Endothelial cell of hepatic sinusoid (primary cell): ENCODE results near the gene TTLL6.

ENCODE experiments used
- in situ Hi-C: cut with HindIII; loops from 2 replicates; pipeline ENCODE4 v1.10.0; 2017; ENCODE audit warnings: low sequenced_read_pairs

TTLL6 gene

DNA sequence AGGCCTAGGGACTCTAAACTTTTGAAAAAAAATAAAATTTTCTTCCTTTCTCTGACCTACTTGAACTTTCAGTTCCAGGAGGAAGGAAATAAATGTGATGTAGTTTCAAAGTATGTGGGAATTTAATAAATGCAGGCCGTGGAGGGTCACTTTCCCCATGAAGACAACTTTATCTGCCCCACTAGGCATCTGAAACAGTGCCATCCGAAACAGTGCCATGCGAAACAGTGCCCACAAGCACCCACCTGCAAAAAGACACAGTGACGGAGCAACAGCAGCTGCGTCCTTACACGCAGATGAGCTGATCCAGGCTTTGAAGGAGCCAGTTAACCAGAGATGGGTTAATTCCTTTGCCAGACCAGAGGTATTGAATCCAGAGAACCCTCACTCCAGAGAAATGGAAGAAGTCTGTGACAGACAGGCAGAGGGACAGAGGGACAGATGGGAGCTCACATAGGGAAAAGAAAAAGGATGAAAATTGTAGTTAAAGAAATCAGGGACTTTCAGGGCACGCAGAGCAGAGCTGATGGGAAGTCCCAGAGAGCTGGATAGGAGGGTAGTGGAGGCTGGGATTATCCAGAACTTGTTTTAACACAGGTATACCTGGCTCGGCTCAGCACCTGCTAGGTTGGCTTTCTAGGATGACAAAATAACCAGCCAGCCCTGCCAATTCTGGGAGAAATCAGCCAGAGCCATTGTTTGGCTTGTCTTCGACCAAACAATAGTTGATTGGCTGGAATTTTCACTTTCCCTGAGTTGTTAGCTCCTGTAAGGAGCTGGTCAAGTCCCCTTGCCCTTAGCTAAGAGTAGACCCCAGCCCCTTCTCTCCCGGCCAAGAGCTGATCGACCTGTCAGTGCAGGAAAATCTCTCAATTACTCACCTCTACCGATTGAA is 71.4 kb downstream of the TTLL6 start:
- in situ Hi-C loops: no loop called here

DNA sequence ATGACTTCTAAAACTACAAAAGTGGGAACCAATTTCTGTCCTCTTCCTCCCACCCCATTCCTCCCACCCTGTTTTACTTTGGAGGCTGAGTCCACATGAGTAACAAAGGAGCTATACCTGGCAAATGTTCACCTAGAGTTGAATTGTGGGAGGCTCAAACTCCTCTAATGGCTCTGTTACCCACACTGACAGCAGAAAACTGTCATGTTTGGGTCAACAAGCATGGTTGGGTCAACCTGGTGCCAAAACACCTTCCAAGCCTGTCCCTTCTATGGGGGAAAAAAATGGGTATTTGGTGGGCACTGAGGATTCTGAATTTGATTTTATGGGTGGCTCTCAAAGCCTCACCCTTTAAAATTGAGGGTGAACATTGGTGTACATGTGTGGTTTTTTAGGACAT is 76.5 kb downstream of the TTLL6 start:
- in situ Hi-C loops: no loop called here

DNA sequence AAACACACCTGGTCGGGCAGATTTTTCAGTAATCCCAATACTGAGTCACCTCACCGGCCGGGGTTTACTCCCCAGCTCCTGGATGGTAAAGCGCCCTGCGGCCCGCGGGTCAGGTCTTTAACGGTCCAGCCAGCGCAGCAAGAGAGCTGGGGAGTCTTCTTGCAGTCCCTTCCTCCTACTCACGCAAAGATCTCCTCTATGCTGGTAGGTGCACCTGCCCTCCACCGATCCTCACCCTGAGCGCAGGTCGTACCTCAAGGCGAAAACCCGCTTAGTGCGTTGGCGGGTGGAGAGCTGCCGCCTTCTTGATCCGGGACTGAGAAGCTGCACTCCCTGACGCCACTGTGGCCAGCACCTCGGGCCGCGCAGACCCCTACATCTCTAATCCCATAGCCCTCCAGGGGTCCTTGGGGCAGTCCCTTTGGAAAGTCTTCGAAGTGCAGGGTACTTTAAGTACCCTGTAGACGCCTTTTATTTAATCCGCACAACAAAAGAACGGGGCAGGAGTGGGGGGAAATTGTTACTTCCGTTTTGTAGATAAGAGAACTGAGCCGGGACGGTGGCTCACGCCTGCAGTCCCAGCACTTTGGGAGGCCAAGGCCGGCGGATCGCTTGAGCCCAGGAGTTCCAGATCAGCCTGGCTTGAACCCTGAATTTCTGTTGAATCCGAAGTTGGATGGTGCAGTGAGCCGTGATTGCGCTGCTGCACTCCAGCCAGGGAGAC is 78.1 kb downstream of the TTLL6 start:
- in situ Hi-C loops: loop anchor here (5.0 kb wide), 2 partner anchors 53 to 97 kb away; no protein-coding TSS in a partner anchor

DNA sequence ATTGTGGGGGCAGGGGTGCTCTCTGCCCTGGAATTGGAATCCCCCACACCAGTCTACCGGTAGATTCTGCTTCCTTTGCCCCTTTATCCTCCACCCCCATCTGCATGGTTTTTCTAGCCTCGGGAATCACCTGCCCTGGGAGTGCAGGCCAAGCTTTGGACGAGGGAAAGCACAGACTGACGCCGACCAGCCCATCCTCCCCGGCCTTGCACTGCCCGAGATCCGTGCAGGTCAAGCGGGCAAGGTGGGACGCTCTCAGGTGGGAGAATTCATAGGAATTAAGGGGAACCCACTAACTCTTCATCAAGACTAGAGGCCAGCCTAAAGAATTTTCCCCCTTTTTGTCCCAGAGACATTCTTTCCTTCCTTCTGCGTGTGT is 78.6 kb downstream of the TTLL6 start:
- in situ Hi-C loops: loop anchor here (5.0 kb wide), 2 partner anchors 54 to 96 kb away; no protein-coding TSS in a partner anchor

DNA sequence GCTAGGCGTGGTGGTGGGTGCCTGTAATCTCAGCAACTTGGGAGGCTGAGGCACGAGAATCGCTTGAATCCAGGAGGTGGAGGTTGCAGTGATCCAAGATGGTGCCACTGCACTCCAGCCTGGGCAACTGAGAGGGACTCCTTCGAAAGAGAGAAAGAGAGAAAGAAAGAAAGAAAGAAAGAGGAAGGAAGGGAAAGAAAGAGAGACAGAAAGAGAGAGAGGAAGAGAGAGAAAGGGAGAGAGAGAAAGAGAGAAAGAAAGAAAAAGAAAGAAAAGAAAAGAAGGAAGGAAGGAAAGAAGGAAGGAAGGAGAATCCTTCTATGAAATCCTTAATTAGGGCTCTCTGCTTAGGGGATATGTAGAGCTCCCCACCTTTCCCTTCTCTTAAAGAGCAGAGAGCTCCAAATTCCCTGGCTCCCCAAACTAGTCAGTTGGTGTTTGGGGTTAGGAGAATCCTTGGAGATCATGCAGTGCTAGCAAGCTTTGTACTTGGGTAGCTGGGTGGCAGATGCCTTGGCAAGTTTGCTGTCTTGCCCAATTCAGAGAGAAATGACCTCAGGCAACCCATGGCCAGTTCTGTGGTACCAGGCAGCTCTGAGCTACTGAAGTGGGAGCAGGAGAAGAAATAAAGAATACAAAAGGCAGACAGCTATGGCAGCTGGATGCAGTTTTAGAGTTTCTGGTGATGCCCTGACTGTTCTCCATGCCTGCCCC is 79.5 kb downstream of the TTLL6 start:
- in situ Hi-C loops: loop anchor here (5.0 kb wide), 2 partner anchors 55 to 95 kb away; no protein-coding TSS in a partner anchor

DNA sequence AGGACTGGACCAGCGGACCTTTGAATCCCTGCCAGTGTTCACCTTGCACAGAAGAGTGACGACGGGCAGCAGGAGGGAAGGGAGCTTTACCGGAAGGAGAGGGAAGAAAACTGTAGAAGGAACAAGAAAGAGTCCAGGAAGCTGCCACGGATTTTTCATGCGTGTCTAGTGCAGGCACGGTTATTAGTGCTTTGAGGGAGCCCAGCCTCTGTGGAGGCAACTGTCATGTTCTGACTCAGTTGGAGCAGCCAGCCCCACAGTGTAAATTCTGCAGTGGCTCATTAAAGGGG is 82.0 kb downstream of the TTLL6 start:
- in situ Hi-C loops: loop anchor here (5.0 kb wide), 2 partner anchors 57 to 93 kb away; no protein-coding TSS in a partner anchor

DNA sequence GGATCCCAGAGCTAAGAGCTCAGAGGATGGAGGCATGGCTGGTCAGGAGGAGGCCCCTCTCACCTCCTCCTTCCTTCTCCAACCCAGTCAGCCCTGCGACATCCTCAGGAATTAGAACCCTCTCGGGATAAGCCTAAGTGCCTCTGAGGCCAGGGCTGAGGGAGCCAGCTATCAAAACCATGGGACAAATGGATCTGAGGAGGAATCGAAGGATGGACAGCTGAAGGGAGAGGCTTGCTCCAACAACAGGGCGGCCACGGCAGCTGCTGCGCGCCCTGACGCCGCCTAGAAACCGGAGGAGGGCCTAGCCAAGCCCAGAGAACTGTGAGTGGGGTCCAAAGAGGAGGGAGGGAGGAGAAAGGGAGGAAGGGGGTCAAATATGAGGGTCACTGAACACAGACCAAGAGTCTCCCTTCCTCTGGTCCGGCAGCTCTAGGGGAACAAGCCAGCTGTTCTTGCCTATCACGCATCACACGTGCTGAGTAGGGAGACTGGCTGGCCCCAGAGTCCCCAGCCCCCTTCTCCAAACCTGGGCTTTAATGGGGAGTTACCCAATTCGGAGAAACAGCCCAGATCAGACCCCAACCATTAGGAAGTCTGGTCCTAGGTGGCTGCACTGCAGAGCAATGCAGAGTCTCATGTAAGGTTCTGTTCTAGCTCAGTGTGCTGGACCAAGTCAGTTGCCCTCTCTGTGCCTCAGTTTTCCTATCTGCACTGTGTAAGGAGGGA is 82.5 kb downstream of the TTLL6 start:
- in situ Hi-C loops: loop anchor here (5.0 kb wide), 2 partner anchors 58 to 92 kb away; no protein-coding TSS in a partner anchor

DNA sequence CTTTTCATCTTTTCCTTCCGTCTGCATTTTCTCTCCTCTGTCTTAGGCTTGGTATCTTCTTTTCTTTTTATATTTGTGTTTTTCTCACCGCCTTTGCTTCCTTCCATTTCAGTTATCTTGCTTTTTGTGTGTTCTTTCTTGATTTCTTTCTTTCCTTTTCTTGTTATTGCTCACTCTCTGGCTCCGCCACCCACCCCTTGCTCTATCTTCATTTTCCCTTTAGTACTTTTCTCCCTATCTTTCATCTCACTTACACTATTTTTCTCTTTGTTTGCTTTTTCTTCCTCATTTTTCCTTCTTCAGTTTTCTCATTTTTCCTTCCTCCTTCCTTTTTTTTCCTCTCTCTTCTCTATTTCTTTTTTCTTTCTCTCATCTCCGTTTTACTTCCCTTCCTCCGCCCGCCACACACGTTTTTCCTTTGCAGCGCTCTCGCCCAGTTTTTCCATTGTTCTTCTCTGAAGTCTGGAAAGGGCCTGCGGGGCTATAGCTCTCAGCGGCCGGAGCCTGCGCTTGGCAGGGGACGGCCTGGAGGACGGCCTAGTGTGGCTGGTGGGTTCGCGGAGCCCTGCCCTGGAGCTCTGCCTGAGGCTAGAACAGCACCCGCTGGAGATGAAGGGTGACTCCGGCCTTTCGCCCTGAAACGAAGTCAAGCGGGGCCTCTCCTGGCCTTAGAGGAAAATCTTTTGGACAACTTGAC is 83.2 kb downstream of the TTLL6 start:
- in situ Hi-C loops: no loop called here

DNA sequence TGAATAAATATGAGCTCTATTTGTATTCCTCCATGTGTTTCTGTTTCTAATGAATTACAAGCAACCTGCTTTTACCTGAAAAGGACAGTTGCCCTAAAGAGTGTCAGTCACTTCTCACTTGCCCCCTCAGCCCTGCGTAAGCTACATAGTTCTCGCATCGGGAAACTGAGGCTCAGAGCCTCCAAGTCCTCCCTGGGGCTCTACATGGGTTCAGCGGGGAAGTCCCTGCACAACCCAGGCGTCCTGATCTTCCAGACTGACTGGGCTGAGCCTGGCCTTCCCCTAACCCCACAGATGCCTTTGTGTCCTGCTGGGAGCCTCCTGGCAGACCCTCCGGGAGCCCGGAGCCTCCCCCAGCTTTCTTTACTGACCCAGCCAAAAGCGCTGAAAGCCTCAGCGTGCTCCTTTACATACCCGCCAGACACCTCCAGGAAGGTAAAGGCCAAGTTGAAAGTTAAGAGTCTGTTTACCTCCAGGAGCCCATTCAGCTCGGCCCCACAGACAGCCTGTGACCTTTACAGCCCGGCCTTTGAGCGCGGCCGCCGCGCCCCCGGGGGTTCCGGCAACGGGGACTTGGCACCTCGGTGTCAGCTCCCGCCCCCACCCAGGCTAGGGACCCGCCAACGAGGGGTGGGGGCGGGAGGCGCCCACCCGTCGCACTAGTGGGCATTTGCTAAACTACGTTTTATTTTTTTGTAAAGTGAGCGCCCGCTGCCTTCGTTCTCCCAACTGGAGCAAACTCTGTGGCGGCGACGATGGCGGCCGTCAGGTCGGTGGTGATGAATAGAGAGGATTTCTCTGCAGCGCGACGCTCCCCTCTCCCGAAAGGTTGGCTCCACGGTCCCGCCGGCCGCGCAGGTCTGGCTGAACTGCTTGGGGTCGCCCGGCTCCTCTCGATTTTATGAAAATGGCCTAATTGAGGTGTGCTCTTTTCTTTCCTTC is 84.1 kb downstream of the TTLL6 start:
- in situ Hi-C loops: no loop called here

DNA sequence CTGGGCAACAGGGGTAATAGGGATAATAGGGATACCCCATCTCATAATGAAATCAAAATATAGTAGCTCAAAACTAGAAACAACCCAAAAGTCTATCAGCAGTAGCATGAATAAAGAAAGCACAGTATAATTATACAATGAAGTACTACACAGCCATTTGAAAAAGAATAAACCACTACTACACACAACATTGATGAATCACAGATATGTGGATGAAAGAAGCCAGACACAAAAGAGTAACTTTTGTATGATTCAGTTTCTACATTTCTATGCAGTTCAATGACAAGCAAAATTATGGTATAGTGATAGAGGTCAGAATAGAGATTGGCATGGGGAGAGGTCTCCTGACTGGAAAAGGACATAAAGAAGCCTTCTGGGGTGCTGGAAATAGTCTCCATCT is 85.7 kb downstream of the TTLL6 start:
- in situ Hi-C loops: no loop called here

DNA sequence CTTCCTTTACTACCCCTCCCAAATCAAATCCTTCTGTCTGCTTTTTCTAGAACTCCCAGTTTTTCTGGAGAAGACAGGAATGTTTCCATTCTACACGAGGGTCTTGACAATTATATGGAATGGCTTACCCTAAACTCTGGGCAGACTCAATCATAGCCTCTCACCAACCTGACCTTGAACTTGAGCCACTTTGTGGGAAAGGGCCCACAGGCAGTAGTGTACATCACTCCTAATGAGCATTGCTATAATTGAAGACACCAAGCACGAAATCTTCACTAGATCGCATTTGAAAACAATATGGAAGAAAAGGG is 86.8 kb downstream of the TTLL6 start:
- in situ Hi-C loops: no loop called here

DNA sequence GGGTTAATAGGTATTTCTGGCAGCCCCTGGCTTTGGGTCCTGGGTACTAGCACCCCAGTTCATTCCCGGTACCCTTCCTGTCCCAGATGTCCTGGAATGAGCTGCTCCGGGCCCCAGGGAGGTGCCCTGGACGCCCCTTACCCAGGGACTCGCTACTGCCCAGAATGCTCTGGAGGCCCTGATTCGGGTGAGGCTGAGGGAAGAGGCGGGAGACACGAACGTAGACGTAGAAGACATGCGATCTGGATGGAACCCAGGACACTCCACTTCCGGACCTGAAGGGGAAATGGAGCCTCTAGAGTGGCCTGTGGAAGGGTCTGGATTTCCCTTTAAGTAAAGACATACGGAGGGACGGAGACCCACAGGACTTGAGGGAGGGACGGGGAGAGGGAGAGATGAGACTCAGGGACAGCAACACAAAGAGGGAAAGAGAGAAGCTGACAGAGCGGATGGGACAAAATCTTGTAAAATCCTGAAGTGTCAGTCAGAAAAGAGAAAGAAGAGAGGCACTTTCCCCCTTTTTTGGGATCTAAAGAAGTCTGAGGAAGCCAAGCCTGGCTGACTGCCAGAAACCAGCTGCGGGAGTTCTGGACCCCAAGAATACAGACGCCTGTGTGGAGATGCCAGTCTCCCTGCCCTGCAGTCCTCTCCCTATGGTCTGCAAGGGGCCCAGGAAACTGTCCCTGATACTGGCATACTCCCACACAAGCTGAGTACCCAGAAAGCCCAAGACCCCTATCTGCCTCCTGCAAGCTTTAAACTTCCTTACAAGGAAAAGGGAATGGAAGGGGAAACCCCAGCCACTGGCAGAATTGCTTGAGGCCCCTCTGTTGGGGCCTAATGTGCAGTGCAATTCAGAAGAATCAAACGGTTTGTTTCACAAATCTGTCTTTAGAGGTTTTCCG is 87.4 kb downstream of the TTLL6 start:
- in situ Hi-C loops: no loop called here

DNA sequence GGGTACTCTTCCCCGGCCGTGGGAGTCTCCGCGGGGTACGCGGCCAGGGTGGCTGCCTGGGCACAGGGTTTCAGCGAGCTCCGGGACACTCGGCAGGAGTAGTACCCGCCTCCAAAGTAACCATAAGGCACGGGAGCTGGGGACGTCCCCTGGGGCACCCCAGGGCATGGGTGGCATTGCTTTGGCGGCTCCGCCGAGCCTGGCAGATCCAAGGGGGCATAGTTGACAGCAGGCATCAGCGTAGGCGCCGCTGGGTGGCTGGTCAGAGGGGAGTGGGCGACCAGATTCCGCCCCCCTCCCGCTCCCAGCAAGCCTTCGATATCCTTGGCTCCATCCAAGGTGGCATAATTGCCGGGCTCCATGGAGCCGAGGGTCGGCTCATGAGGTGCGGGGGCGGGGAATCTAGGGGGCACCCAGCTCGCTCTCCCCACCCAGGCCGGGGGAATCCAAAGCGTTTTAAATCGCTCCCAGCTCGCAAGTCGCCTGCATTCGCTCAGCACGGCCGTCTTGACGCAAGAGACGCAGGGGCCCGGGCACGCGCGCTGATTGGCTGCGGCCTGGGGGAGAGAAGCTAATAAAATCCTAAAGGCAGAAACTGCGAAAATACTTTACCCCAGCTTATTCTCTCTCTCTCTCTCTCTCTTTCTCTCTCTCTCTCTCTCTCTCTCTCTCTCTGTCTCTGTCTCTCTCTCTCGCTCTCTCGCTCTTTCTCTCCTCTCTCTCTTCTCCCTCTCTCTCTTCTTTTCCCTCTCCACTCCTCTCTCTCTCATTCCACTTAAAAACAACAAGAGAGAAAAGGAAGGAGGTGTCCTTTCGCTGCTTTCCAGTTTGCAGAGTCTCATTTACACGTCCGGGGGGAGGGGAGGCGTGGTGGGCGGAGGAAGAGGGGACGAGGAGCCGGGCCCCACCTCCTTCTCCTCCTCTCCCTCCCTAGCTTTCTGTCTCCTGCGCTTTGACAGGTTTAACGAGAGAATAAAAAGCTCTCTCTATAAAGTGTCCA is 88.5 kb downstream of the TTLL6 start, which contains the start of gene HOXB13:
HOXB13 (minus strand) TSS at position 519 of the 1,000 bp plus-strand sequence; CDS start at position 362, 157 bp downstream.
- in situ Hi-C loops: no loop called here

DNA sequence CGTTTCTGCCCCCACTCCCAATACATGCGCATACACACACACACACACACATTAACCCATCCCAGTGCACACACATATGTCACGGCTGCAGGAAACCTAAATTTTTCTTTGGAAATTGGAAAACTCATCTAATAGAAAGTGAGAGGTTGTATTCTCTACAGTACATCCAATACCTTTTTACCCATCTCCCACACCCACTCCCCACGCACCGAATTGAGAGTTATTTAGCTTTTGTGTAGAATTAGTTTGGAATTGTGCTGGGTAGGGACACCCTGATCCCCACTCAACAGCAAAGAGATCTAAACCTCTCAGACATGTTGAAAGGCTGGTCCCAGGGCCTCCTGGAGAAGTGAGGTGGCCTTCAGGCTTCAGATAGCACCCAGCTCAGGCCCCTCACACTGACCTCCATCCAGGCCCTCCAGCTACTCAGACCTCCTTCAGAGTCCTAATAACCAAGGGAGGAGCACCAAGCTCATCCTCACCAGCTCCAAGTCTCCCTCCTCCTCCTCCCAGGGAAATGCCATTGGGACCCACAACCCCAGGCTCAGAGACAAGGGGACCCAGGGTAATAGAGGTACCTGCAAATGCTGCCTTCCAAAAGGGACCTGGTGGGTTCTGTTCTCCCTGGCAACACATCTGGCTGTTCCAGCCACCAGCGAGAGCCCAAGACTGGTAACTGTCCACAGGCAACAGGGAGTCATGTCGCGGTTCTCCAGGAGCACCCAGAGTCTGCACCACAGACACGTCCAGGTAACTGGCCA is 89.4 kb downstream of the TTLL6 start:
- in situ Hi-C loops: no loop called here

DNA sequence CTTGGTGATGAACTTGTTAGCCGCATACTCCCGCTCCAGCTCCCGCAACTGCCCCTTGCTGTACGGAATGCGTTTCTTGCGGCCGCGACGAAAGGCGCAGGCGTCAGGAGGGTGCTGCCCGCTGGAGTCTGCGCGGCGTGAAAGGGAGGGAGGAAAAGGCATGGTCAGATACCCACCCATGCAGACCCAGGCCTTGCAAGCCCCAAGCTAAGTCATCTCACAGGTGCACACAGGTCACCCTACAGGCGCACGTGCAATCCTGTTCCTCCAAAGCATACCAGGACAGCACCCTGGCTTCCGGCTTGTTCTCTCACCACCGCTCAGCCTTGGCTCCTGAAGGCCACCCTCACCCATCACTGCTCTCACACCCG is 90.1 kb downstream of the TTLL6 start:
- in situ Hi-C loops: no loop called here
